ENCODE data around the gene ADAMTS3.

The ADAMTS3 gene

DNA sequence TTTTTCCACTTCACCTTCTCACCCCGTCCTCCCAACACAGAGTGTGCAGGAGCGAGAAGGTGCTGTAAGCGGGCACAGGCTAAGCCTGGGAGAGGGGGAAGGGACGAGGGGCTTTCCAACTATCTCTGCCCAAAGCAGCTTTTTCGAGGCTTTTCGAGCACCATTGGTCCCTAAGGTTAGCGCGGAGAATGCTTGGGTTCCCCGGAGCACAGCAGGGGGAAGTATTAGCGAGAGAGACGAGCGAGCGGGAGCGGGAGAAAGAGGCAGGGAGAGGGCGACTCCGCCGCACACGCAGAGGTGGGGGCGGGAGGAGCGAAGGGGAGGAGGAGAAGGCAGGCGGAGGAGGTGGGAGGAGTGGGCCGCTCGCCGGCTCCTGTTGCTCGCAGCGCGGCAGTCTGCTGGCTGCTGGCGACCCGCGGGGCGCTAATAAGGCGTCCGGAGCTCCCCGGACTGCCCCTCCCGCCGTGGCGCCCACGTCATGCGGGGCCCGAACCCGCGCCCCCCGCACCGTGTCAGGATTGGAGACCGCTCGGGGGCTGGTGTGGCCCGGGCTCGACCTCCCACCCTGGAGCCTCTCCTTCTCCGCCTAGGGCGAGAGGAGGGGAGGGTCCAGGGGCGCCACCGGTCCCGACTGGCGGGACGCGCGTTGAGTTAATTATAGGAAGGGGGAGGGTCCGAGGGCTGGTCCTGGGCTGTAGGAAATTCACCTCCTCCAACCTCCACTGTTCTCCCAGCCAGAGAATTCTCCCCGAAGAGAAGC lies at the start of gene ADAMTS3:
Gene ADAMTS3 (minus strand): TSS at position 263 of the 760 bp plus-strand sequence. CDS start 459 bp downstream, outside the sequence.
- Histone ChIP-seq H3K4me3 (peak within 1 kb of the TSS; percentile 46), H3K9me3 (no peaks in the 10 kb centered on the region), H3K36me3 (replicated peaks) (no peaks in the 10 kb centered on the region), H3K4me1 (peaks cover 17% of the 10 kb centered on the region), H3K27me3 (ENCODE audit: low read depth) (no peaks in the 10 kb centered on the region)
- in situ Hi-C loops (cut with MboI; ENCODE audit: low sequenced_read_pairs), result no loop called here
- DNase-seq (ENCODE audit: low spot score in 2 of 2), result peak; percentile 79 to 88

DNA sequence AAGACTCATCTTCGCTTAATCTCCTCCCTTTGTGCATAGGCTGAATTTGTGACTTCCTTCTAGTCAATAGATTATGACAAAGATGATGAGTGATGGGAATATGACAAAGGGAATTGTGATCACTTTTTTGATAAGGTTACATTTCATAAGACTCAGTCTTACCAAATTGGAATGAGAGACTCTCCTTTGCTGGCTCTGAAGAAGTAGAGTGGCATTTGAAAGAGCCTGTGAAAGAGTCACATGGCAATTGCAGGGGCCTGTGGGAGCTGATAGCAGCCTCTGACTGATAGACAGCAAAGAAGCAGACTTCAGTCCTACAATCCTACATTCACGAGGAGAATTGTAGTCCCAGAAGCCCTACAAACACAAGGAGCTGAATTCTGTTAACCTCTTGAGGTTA lies 44.9 kb upstream of the ADAMTS3 start:
- DNase-seq (ENCODE audit: low spot score in 2 of 2), result no peak
- Histone ChIP-seq H3K9me3 (no peaks in the 10 kb centered on the region), H3K27me3 (ENCODE audit: low read depth) (no peaks in the 10 kb centered on the region), H3K4me3 (no peak overlapping the region), H3K36me3 (replicated peaks) (no peaks in the 10 kb centered on the region), H3K4me1 (no peaks in the 10 kb centered on the region)
- in situ Hi-C loops (cut with MboI; ENCODE audit: low sequenced_read_pairs), result no loop called here

- Histone ChIP-seq H3K9me3 (no peaks in the 10 kb centered on the region), H3K4me3 (no peak overlapping the region), H3K4me1 (no peaks in the 10 kb centered on the region), H3K27me3 (ENCODE audit: low read depth) (no peaks in the 10 kb centered on the region), H3K36me3 (replicated peaks) (no peaks in the 10 kb centered on the region)
- in situ Hi-C loops (cut with MboI; ENCODE audit: low sequenced_read_pairs), result no loop called here
- no peak for DNase-seq (ENCODE audit: low spot score in 2 of 2)
Measured at GRCh38 chr4:72606751-72607150, 37.7 kb upstream of the ADAMTS3 start.

DNA sequence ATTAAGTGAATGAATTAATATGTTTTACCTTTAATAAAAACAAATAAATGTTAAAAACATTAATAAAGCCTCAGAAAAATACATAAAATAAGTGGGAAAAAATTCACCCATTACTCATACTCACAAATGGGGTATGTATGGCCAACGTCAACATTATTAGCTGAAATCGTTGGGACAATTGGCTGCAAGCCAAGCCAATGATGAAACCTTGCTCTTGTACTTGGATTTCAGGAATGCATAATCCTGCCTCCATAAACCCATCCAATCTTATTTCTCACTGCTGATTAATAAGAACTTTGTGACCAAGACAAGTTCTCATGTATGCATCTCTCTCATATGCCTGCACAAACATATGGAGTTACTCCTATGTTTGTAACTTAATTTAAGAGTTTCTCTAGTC lies 35.3 kb upstream of the ADAMTS3 start:
- no peaks in the 10 kb centered on the region for H3K4me1 ChIP-seq
- H3K9me3 ChIP-seq, result no peaks in the 10 kb centered on the region
- H3K27me3 ChIP-seq (ENCODE audit: low read depth), result no peaks in the 10 kb centered on the region
- in situ Hi-C loops (cut with MboI; ENCODE audit: low sequenced_read_pairs), result no loop called here
- H3K4me3 ChIP-seq, result no peak overlapping the region
- no peak for DNase-seq (ENCODE audit: low spot score in 2 of 2)
- H3K36me3 ChIP-seq (replicated peaks), result no peaks in the 10 kb centered on the region

GRCh38 chr4:72602396-72603376 lies 33.7 kb upstream of the ADAMTS3 start:
- Histone ChIP-seq H3K27me3 (ENCODE audit: low read depth) (no peaks in the 10 kb centered on the region), H3K4me3 (no peak overlapping the region), H3K4me1 (no peaks in the 10 kb centered on the region), H3K36me3 (replicated peaks) (no peaks in the 10 kb centered on the region), H3K9me3 (no peaks in the 10 kb centered on the region)
- no peak for DNase-seq (ENCODE audit: low spot score in 2 of 2)
- in situ Hi-C loops (cut with MboI; ENCODE audit: low sequenced_read_pairs), result no loop called here

- H3K4me1 ChIP-seq, result no peaks in the 10 kb centered on the region
- H3K36me3 ChIP-seq (replicated peaks), result no peaks in the 10 kb centered on the region
- DNase-seq (ENCODE audit: low spot score in 2 of 2), result no peak
- H3K9me3 ChIP-seq, result no peaks in the 10 kb centered on the region
- no peak overlapping the region for H3K4me3 ChIP-seq
- in situ Hi-C loops (cut with MboI; ENCODE audit: low sequenced_read_pairs), result no loop called here
- H3K27me3 ChIP-seq (ENCODE audit: low read depth), result peaks cover 5% of the 10 kb centered on the region; the same call in 1 of the 2 replicates
Measured at GRCh38 chr4:72591547-72592454, 22.8 kb upstream of the ADAMTS3 start.

GRCh38 chr4:72587334-72587733 lies 18.3 kb upstream of the ADAMTS3 start:
- no peak for DNase-seq (ENCODE audit: low spot score in 2 of 2)
- in situ Hi-C loops (cut with MboI; ENCODE audit: low sequenced_read_pairs), result no loop called here
- Histone ChIP-seq H3K4me3 (no peak overlapping the region), H3K36me3 (replicated peaks) (no peaks in the 10 kb centered on the region), H3K4me1 (no peaks in the 10 kb centered on the region), H3K27me3 (ENCODE audit: low read depth) (peaks cover 8% of the 10 kb centered on the region), H3K9me3 (no peaks in the 10 kb centered on the region)

- no peak overlapping the region for H3K4me3 ChIP-seq
- no peak for DNase-seq (ENCODE audit: low spot score in 2 of 2)
- H3K9me3 ChIP-seq, result no peaks in the 10 kb centered on the region
- H3K36me3 ChIP-seq (replicated peaks), result no peaks in the 10 kb centered on the region
- H3K27me3 ChIP-seq (ENCODE audit: low read depth), result peaks cover 5% of the 10 kb centered on the region
- no peaks in the 10 kb centered on the region for H3K4me1 ChIP-seq
- in situ Hi-C loops (cut with MboI; ENCODE audit: low sequenced_read_pairs), result no loop called here
Measured at GRCh38 chr4:72582853-72583252, 13.8 kb upstream of the ADAMTS3 start.

DNA sequence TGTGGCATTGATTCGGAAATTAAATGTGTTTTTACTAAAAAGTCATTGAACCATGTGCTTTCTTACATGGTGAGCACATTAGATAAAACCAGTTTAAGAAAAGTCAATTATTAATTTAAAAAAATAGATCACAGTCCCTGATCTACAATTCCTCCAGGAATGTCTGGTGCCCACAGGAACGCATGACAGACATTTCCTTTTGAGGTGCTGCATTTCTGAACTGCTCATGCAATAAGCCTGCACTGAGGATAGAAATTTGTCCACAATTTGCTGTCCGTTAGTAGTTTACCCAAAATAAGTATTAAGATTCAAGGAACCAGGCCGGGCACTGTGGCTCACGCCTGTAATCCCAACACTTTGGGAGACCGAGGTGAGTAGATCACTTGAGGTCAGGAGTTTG lies 8.2 kb upstream of the ADAMTS3 start:
- Histone ChIP-seq H3K27me3 (ENCODE audit: low read depth) (no peaks in the 10 kb centered on the region), H3K36me3 (replicated peaks) (no peaks in the 10 kb centered on the region), H3K4me3 (no peak overlapping the region), H3K4me1 (no peaks in the 10 kb centered on the region), H3K9me3 (no peaks in the 10 kb centered on the region)
- in situ Hi-C loops (cut with MboI; ENCODE audit: low sequenced_read_pairs), result no loop called here
- no peak for DNase-seq (ENCODE audit: low spot score in 2 of 2)

GRCh38 chr4:72571337-72571736 lies 2.3 kb upstream of the ADAMTS3 start:
- Histone ChIP-seq H3K4me3 (no peak overlapping the region), H3K36me3 (replicated peaks) (no peaks in the 10 kb centered on the region), H3K4me1 (peaks cover 16% of the 10 kb centered on the region), H3K9me3 (no peaks in the 10 kb centered on the region), H3K27me3 (ENCODE audit: low read depth) (no peaks in the 10 kb centered on the region)
- in situ Hi-C loops (cut with MboI; ENCODE audit: low sequenced_read_pairs), result no loop called here
- DNase-seq (ENCODE audit: low spot score in 2 of 2), result no peak

- Histone ChIP-seq H3K36me3 (replicated peaks) (no peaks in the 10 kb centered on the region), H3K27me3 (ENCODE audit: low read depth) (no peaks in the 10 kb centered on the region), H3K4me3 (peak overlapping the region; percentile 46), H3K9me3 (no peaks in the 10 kb centered on the region), H3K4me1 (peaks cover 17% of the 10 kb centered on the region)
- in situ Hi-C loops (cut with MboI; ENCODE audit: low sequenced_read_pairs), result no loop called here
- no peak for DNase-seq (ENCODE audit: low spot score in 2 of 2)
Measured at GRCh38 chr4:72569719-72570235, 756 bp upstream of the ADAMTS3 start.

DNA sequence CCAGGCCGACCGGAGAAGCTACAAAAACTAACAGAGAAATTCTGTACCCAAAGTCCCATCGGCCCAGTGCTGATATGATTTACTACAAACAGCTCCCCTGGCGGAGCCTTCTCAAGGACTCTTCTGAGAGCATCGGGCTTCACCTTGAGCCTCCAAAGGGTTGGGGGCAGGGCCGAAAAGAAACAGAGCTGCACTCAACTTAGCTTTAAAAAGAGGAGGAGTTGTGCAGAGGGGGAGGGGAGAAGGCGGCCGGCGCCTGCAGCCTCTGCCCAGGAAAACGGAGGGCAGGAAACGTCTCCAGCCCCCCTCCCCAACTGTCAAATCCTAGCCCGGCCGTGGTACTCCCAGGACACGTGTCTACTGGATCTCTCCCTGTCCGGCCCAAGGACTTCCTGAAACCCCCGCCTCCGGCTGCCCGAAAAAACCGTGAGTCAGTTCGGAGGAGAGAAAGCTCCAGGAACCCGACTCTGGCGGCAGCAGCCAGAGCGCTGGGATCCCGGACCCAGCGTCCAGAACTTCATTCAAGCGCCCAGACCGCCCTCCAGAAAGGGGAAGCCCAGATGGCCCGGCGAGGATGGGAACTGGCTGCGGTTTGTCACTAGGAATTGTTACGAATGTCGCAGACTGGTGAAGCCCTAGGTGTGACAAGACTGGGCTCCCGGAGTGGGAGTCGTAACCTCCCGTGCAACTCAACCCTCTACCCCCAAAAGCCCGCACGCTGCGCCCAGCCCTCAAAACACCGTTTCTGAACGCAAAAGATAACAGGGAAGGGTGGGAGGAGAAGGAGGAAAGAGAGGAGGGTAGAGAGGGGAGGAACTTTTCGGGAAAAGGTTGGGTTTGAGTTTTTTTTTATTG lies 973 bp downstream of the ADAMTS3 start:
- Histone ChIP-seq H3K36me3 (replicated peaks) (no peaks in the 10 kb centered on the region), H3K4me3 (peak overlapping the region; percentile 46), H3K27me3 (ENCODE audit: low read depth) (no peaks in the 10 kb centered on the region), H3K4me1 (peaks cover 17% of the 10 kb centered on the region), H3K9me3 (no peaks in the 10 kb centered on the region)
- in situ Hi-C loops (cut with MboI; ENCODE audit: low sequenced_read_pairs), result no loop called here
- peak; percentile 90 to 94 for DNase-seq (ENCODE audit: low spot score in 2 of 2)

Measured in HAP-1 (cell line).